Erythroblast (primary cell): ENCODE data around the gene POFUT2.
"Not testable (repeated sequence)": the region's sequence is repeated elsewhere in the genome, so short reads cannot be mapped to it uniquely, and the experiment has no call there.

Experiments used
- DNase-seq, 2 experiments: peaks; one replicate each; lab custom pipeline; 2025; lab: John Stamatoyannopoulos, UW
- GATA1 ChIP-seq: IDR thresholded peaks from 2 replicates; pipeline ENCODE4 v1.6.1; 2011; ENCODE audit warnings: low read depth, mild to moderate bottlenecking, control low read depth, low read length, moderate library complexity
- POLR2A ChIP-seq: IDR thresholded peaks from 2 replicates; pipeline ENCODE4 v1.6.1; 2011; ENCODE audit warnings: mild to moderate bottlenecking, low read length

POFUT2 gene

GRCh38 chr21:45322231-45322959, 34.7 kb upstream of the POFUT2 start:
- TF ChIP-seq GATA1 (no peak), POLR2A (no peak)
- no peak for DNase-seq

- TF ChIP-seq GATA1 (no peak), POLR2A (no peak)
- no peak for DNase-seq
These were observed 32.7 kb upstream of the POFUT2 start for GRCh38 chr21:45320261-45321025.

GRCh38 chr21:45319461-45320211, 31.9 kb upstream of the POFUT2 start:
- no peak for DNase-seq
- TF ChIP-seq POLR2A, result no peak
- TF ChIP-seq GATA1, result no peak

GRCh38 chr21:45318556-45319404, 31.1 kb upstream of the POFUT2 start:
- no peak for TF ChIP-seq GATA1
- DNase-seq, result no peak

- DNase-seq, result no peak
These were observed 30.5 kb upstream of the POFUT2 start for GRCh38 chr21:45318146-45318555.

GRCh38 chr21:45317398-45318145, 29.9 kb upstream of the POFUT2 start:
- no peak for DNase-seq
- TF ChIP-seq POLR2A (no peak), GATA1 (no peak)

More at GRCh38 chr21:45318146-45318555, 30.5 kb upstream of the POFUT2 start:
- TF ChIP-seq GATA1, result no peak
- no peak for TF ChIP-seq POLR2A

GRCh38 chr21:45316871-45317397, 29.2 kb upstream of the POFUT2 start:
- DNase-seq, result no peak

GRCh38 chr21:45315676-45316470, 28.2 kb upstream of the POFUT2 start:
- not testable (repeated sequence) for DNase-seq

More at GRCh38 chr21:45316871-45317397, 29.2 kb upstream of the POFUT2 start:
- TF ChIP-seq POLR2A (no peak), GATA1 (no peak)

GRCh38 chr21:45313682-45314081, 26.0 kb upstream of the POFUT2 start:
- no peak for DNase-seq
- no peak for TF ChIP-seq POLR2A
- TF ChIP-seq GATA1, result no peak

- no peak for DNase-seq
- TF ChIP-seq POLR2A, result no peak
These were observed 25.3 kb upstream of the POFUT2 start for GRCh38 chr21:45313015-45313414.

- no peak for DNase-seq
- TF ChIP-seq POLR2A, result no peak
- TF ChIP-seq GATA1, result no peak
These were observed 24.6 kb upstream of the POFUT2 start for GRCh38 chr21:45312296-45312695.

- TF ChIP-seq GATA1, result no peak
- no peak for DNase-seq
These were observed 22.8 kb upstream of the POFUT2 start for GRCh38 chr21:45310459-45310858.
